IMR-90 (cell line): ENCODE results near the gene ASF1B. TPM values are rescaled to one million over a fixed set of nuclear protein-coding genes. Genes with fewer than 3 reads are reported as not detected.

Experiments used
- ATAC-seq: fragments of 200-7000 bp; cut with Tn5 transposase; 2 replicates; pipeline ENCODE4 v1.9.1; 2020; ENCODE audit warnings: low read depth, mild to moderate bottlenecking, moderate library complexity
- BruUV-seq: library from RNA; stranded (reverse); fragments of 400-500 nt; replicated peaks from 2 replicates; lab custom pipeline; 2021; lab: Mats Ljungman, UMichigan
- CTCF ChIA-PET: fragments of 300-600 bp; formaldehyde crosslinking; extraction: SDS; loops from one replicate; lab custom pipeline; 2021; ENCODE audit warnings: antibody characterized with exemption; lab: Yijun Ruan, JAX
- POLR2A ChIA-PET: fragments of 300-600 bp; sonication (Branson Sonifier 250); formaldehyde crosslinking; loops from one replicate; lab custom pipeline; 2022; ENCODE audit warnings: antibody characterized with exemption; ENCODE audit not compliant: unreplicated experiment; lab: Charles Lee
- DNase-seq: peaks from one replicate; pipeline ENCODE4 v3.0.0; 2013
- H2AFZ ChIP-seq: replicated peaks from 2 replicates; pipeline ENCODE3; 2013; ENCODE audit warnings: low read length, mild to moderate bottlenecking; ENCODE audit not compliant: poor library complexity
- H2AK5ac ChIP-seq: 2 replicates; pipeline ENCODE4 v1.6.1; 2013; ENCODE audit warnings: low read depth, low read length, inconsistent platforms
- H2AK9ac ChIP-seq: replicated peaks from 2 replicates; pipeline ENCODE3; 2013; ENCODE audit warnings: mild to moderate bottlenecking, low read depth, low read length, moderate library complexity; ENCODE audit not compliant: poor library complexity
- H2BK120ac ChIP-seq: 2 replicates; pipeline ENCODE4 v1.6.1; 2013; ENCODE audit warnings: low read depth, low read length, inconsistent platforms
- H2BK15ac ChIP-seq: 3 replicates; pipeline ENCODE4 v1.6.1; 2013; ENCODE audit warnings: low read depth, low read length, inconsistent platforms
- H2BK20ac ChIP-seq: 2 replicates; pipeline ENCODE4 v1.6.1; 2013; ENCODE audit warnings: low read depth, mild to moderate bottlenecking, inconsistent platforms, low read length, moderate library complexity
- H2BK5ac ChIP-seq: 2 replicates; pipeline ENCODE4 v1.6.1; 2013; ENCODE audit warnings: mild to moderate bottlenecking, low read depth, low read length, inconsistent platforms; ENCODE audit not compliant: poor library complexity, severe bottlenecking
- H3K14ac ChIP-seq: replicated peaks from 2 replicates; pipeline ENCODE4 v1.6.1; 2013; ENCODE audit warnings: low read depth, low read length, inconsistent platforms
- H3K18ac ChIP-seq: 2 replicates; pipeline ENCODE4 v1.6.1; 2013; ENCODE audit warnings: low read depth, low read length, control low read depth
- H3K23ac ChIP-seq: 2 replicates; pipeline ENCODE4 v1.6.1; 2013; ENCODE audit warnings: low read depth, low read length, inconsistent platforms
- H3K27ac ChIP-seq: 2 replicates; pipeline ENCODE4 v1.5.1; 2013; ENCODE audit warnings: mild to moderate bottlenecking, control low read depth, low read length; ENCODE audit not compliant: insufficient read depth
- H3K27me3 ChIP-seq: 2 replicates; pipeline ENCODE4 v1.6.1; 2013; ENCODE audit warnings: low read length; ENCODE audit not compliant: control insufficient read depth, insufficient read depth
- H3K36me3 ChIP-seq: 2 replicates; pipeline ENCODE4 v1.6.1; 2013; ENCODE audit warnings: low read length, mixed read lengths; ENCODE audit not compliant: control insufficient read depth, insufficient read depth
- H3K4ac ChIP-seq: 2 replicates; pipeline ENCODE4 v1.6.1; 2013; ENCODE audit warnings: low read depth, low read length, inconsistent platforms
- H3K4me1 ChIP-seq: 2 replicates; pipeline ENCODE4 v1.6.1; 2013; ENCODE audit warnings: low read length, mixed read lengths; ENCODE audit not compliant: control insufficient read depth, insufficient read depth
- H3K4me2 ChIP-seq: 2 replicates; pipeline ENCODE4 v1.6.1; 2013; ENCODE audit warnings: low read depth, mild to moderate bottlenecking, control low read depth, low read length, moderate library complexity
- H3K4me3 ChIP-seq: 2 replicates; pipeline ENCODE4 v1.5.1; 2013; ENCODE audit warnings: low read depth, mild to moderate bottlenecking, control low read depth, low read length, moderate library complexity; ENCODE audit not compliant: insufficient read depth
- H3K56ac ChIP-seq: 2 replicates; pipeline ENCODE4 v1.6.1; 2013; ENCODE audit warnings: low read length, inconsistent platforms; ENCODE audit not compliant: insufficient read depth; ENCODE audit errors: extremely low read depth
- H3K79me1 ChIP-seq, 2 experiments: 2 replicates each; pipeline ENCODE4 v1.6.1; 2013; ENCODE audit warnings: low read length in 2 of 2, inconsistent platforms in 1 of 2, low read depth in 1 of 2
- H3K9ac ChIP-seq: 2 replicates; pipeline ENCODE4 v1.6.1; 2013; ENCODE audit warnings: low read depth, low read length, control low read depth
- H3K9me1 ChIP-seq: 2 replicates; pipeline ENCODE4 v1.6.1; 2013; ENCODE audit warnings: low read length, inconsistent platforms; ENCODE audit not compliant: insufficient read depth
- H3K9me3 ChIP-seq: 2 replicates; pipeline ENCODE4 v1.6.1; 2013; ENCODE audit warnings: low read length; ENCODE audit not compliant: control insufficient read depth, insufficient read depth
- H4K20me1 ChIP-seq: 2 replicates; pipeline ENCODE4 v1.6.1; 2013; ENCODE audit warnings: low read length, inconsistent platforms; ENCODE audit not compliant: insufficient read depth
- H4K5ac ChIP-seq: 2 replicates; pipeline ENCODE4 v1.6.1; 2013; ENCODE audit warnings: mild to moderate bottlenecking, low read depth, low read length, control low read depth
- H4K8ac ChIP-seq, 2 experiments: 2 replicates each; pipeline ENCODE4 v1.6.1; 2013; ENCODE audit warnings: low read depth in 2 of 2, low read length in 2 of 2, control low read depth in 1 of 2, inconsistent platforms in 1 of 2
- H4K91ac ChIP-seq: 2 replicates; pipeline ENCODE4 v1.6.1; 2013; ENCODE audit warnings: low read depth, low read length, inconsistent platforms; ENCODE audit not compliant: insufficient read depth
- BHLHE40 ChIP-seq: fragments of 150-350 bp; IDR thresholded peaks from 2 replicates; pipeline ENCODE4 v1.6.1; 2016; ENCODE audit warnings: mild to moderate bottlenecking, low read depth, low read length
- CEBPB ChIP-seq: IDR thresholded peaks from 2 replicates; pipeline ENCODE4 v1.6.1; 2012; ENCODE audit warnings: low read depth, low read length, improper control_type of control experiment
- ELK1 ChIP-seq: fragments of 150-350 bp; IDR thresholded peaks from 2 replicates; pipeline ENCODE4 v1.6.1; 2016; ENCODE audit warnings: low read depth, mild to moderate bottlenecking, low read length, moderate library complexity, borderline replicate concordance
- FOS ChIP-seq: fragments of 150-350 bp; IDR thresholded peaks from 2 replicates; pipeline ENCODE4 v1.6.1; 2016; ENCODE audit warnings: low read depth, low read length
- MAFK ChIP-seq: IDR thresholded peaks from 2 replicates; pipeline ENCODE4 v1.6.1; 2012; ENCODE audit warnings: low read depth, low read length, improper control_type of control experiment
- MAZ ChIP-seq: IDR thresholded peaks from 2 replicates; pipeline ENCODE4 v1.6.1; 2012; ENCODE audit warnings: low read depth, mild to moderate bottlenecking, low read length, improper control_type of control experiment, moderate library complexity, borderline replicate concordance
- MXI1 ChIP-seq: IDR thresholded peaks from 2 replicates; pipeline ENCODE4 v1.6.1; 2012; ENCODE audit warnings: low read depth, mild to moderate bottlenecking, low read length, moderate library complexity, borderline replicate concordance
- NFE2L2 ChIP-seq: fragments of 150-350 bp; IDR thresholded peaks from 2 replicates; pipeline ENCODE4 v1.6.1; 2016; ENCODE audit warnings: low read depth, mild to moderate bottlenecking, low read length
- POLR2A ChIP-seq: IDR thresholded peaks from 2 replicates; pipeline ENCODE4 v1.6.1; 2012; ENCODE audit warnings: mild to moderate bottlenecking, low read depth, low read length
- RAD21 ChIP-seq: IDR thresholded peaks from 2 replicates; pipeline ENCODE4 v1.6.1; 2012; ENCODE audit warnings: low read length, improper control_type of control experiment
- RCOR1 ChIP-seq: IDR thresholded peaks from 2 replicates; pipeline ENCODE4 v1.6.1; 2012; ENCODE audit warnings: mild to moderate bottlenecking, low read length, improper control_type of control experiment; ENCODE audit not compliant: insufficient replicate concordance
- RFX5 ChIP-seq: IDR thresholded peaks from 2 replicates; pipeline ENCODE4 v1.8.0; 2012; ENCODE audit warnings: low read depth, mild to moderate bottlenecking, low read length, moderate library complexity
- SMC3 ChIP-seq: fragments of 150-350 bp; IDR thresholded peaks from 2 replicates; pipeline ENCODE4 v1.6.1; 2016; ENCODE audit warnings: low read depth, mild to moderate bottlenecking, antibody characterized with exemption, low read length, moderate library complexity
- WGBS, 2 experiments: methylation state at CpG; one replicate each; pipeline versions ENCODE4 v1.1.5 to v1.1.7; 2013; ENCODE audit warnings: missing lambda C conversion rate in 2 of 2; ENCODE audit not compliant: insufficient read length in 1 of 2; ENCODE audit errors: extremely low coverage in 2 of 2; 5-methylcytosine and 5-hydroxymethylcytosine counted together
- dilution Hi-C: fragments of 300-500 bp; cut with HindIII; formaldehyde crosslinking; loops from one replicate; pipeline ENCODE4 v1.14.3; 2018; ENCODE audit warnings: low sequenced_read_pairs; ENCODE audit not compliant: unreplicated experiment
- in situ Hi-C: fragments of 300-500 bp; cut with MboI; formaldehyde crosslinking; loops from 3 replicates; pipeline ENCODE4 v1.14.3; 2019; ENCODE audit warnings: low sequenced_read_pairs, inconsistent platforms, mixed read lengths
- intact Hi-C: fragments of 100-400 bp; cut with micrococcal nuclease; formaldehyde crosslinking; loops from 2 replicates; pipeline ENCODE4 v1.10.0; 2022
- polyA plus RNA-seq, 3 experiments: library from polyadenylated mRNA; depleted of rRNA; stranded (reverse); fragments of >200 nt; gene quantifications; 2 replicates each; pipeline ENCODE4 v1.2.3, GENCODE V29; 2012; ENCODE audit warnings: low replicate concordance in 1 of 3
- total RNA-seq: library from RNA; depleted of rRNA; stranded (reverse); fragments of >200 nt; gene quantifications from 2 replicates; pipeline ENCODE4 v1.2.3, GENCODE V29; 2012
- TF ChIP-seq, protein P1 (sequence below): conservative IDR thresholded peaks from 2 replicates; pipeline ENCODE4 v1.5.1; 2012; ENCODE audit warnings: mild to moderate bottlenecking, low read depth, low read length, improper control_type of control experiment
- TF ChIP-seq, protein P2 (sequence below): fragments of 150-350 bp; IDR thresholded peaks from 2 replicates; pipeline ENCODE4 v1.6.1; 2017; ENCODE audit warnings: mild to moderate bottlenecking, antibody characterized with exemption, low read length, low read depth

ASF1B gene
- total and polyA plus RNA-seq, 2 of the 4 experiments (the other 2 are of a cell fraction) = 10.4 to 12.1 TPM

GRCh38 chr19:14175351-14175792 lies 39.0 kb upstream of the ASF1B start:
- no peak overlapping the region for H2BK120ac ChIP-seq
- H3K23ac ChIP-seq = no peak overlapping the region
- no peak overlapping the region for H2AK5ac ChIP-seq
- no TSS peak for BruUV-seq
- H4K91ac ChIP-seq = no peak overlapping the region
- no peak overlapping the region for H3K18ac ChIP-seq
- dilution Hi-C loops (no loop called here), intact Hi-C loops (no loop called here), in situ Hi-C loops (no loop called here)
- 93 to 100% methylated on average over 2 to 6 of the region's 6 CpGs for WGBS, 2 experiments
- no peaks in the 10 kb centered on the region for H3K79me1 ChIP-seq
- H3K9ac ChIP-seq = no peak overlapping the region
- CTCF ChIA-PET = no interaction called here
- H4K8ac ChIP-seq = no peak overlapping the region
- no peak overlapping the region for H2AK9ac ChIP-seq
- H3K9me1 ChIP-seq = no peaks in the 10 kb centered on the region; the same call in 1 of the 2 replicates
- H2BK5ac ChIP-seq = no peak overlapping the region
- H3K36me3 ChIP-seq = no peaks in the 10 kb centered on the region
- H2BK15ac ChIP-seq = no peak overlapping the region
- no peak overlapping the region for H3K27ac ChIP-seq
- H3K4me3 ChIP-seq = no peak overlapping the region
- POLR2A ChIA-PET = no interaction called here
- no peaks in the 10 kb centered on the region for H4K20me1 ChIP-seq
- no peaks in the 10 kb centered on the region for H3K4me1 ChIP-seq
- H3K4me2 ChIP-seq = no peak overlapping the region
- no peak overlapping the region for H3K14ac ChIP-seq
- H2AFZ ChIP-seq = no peak overlapping the region
- no peak overlapping the region for H4K5ac ChIP-seq
- no peak overlapping the region for H3K4ac ChIP-seq
- H3K56ac ChIP-seq = no peak overlapping the region
- no peaks in the 10 kb centered on the region for H3K27me3 ChIP-seq
- H3K9me3 ChIP-seq = no peaks in the 10 kb centered on the region
- TF ChIP-seq, protein P1, sequence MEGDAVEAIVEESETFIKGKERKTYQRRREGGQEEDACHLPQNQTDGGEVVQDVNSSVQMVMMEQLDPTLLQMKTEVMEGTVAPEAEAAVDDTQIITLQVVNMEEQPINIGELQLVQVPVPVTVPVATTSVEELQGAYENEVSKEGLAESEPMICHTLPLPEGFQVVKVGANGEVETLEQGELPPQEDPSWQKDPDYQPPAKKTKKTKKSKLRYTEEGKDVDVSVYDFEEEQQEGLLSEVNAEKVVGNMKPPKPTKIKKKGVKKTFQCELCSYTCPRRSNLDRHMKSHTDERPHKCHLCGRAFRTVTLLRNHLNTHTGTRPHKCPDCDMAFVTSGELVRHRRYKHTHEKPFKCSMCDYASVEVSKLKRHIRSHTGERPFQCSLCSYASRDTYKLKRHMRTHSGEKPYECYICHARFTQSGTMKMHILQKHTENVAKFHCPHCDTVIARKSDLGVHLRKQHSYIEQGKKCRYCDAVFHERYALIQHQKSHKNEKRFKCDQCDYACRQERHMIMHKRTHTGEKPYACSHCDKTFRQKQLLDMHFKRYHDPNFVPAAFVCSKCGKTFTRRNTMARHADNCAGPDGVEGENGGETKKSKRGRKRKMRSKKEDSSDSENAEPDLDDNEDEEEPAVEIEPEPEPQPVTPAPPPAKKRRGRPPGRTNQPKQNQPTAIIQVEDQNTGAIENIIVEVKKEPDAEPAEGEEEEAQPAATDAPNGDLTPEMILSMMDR = no peak
- TF ChIP-seq, protein P2, sequence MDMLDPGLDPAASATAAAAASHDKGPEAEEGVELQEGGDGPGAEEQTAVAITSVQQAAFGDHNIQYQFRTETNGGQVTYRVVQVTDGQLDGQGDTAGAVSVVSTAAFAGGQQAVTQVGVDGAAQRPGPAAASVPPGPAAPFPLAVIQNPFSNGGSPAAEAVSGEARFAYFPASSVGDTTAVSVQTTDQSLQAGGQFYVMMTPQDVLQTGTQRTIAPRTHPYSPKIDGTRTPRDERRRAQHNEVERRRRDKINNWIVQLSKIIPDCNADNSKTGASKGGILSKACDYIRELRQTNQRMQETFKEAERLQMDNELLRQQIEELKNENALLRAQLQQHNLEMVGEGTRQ = no peak
- TF ChIP-seq RAD21 (no peak), POLR2A (no peak), MAZ (no peak), BHLHE40 (no peak), ELK1 (no peak), SMC3 (no peak), MAFK (no peak), FOS (no peak), NFE2L2 (no peak), MXI1 (no peak), RCOR1 (no peak), RFX5 (no peak), CEBPB (no peak)
- H2BK20ac ChIP-seq = no peak overlapping the region
- no peak for DNase-seq
- no peak for ATAC-seq
